ENCODE data around the gene VAV3. TPM values are rescaled to one million over a fixed set of nuclear protein-coding genes. Genes with fewer than 3 reads are reported as not detected.

VAV3 gene
- polyA plus RNA-seq, 1 donor (not counting 4 experiments of a cell fraction or from before 2014, with no cell fraction given) = 19.6 TPM

DNA sequence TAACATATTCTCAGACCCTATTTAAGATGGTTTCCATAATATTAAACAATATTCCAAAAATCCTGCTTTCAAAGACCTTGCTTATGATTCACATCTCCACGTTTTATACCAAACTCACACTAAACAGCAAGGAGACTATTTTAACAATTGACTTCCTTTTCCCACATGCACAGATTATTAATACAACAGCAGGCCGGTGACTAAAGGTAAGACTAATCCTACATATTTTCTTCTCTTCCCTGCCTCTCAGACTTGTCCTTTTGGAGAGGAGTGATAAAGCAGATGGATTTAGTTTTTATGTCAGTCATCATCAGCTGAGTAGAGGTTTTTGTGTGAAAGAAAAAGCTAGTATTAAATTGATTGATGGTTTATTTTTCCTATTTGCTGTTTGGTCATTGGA, 423.6 kb downstream of the VAV3 start:
- Histone ChIP-seq H3K4me2 (ENCODE audit: control insufficient read depth, extremely low read depth, insufficient read depth, low read depth, low read length) (no peak overlapping the region), H3K27me3 (ENCODE audit: control insufficient read depth, extremely low read depth, insufficient read depth, low read length) (no peaks in the 10 kb centered on the region), H3K4me1 (ENCODE audit: control insufficient read depth, extremely low read depth, insufficient read depth, low read length) (peaks cover 16% of the 10 kb centered on the region), H4K20me1 (ENCODE audit: control insufficient read depth, extremely low read depth, insufficient read depth, low read length) (no peaks in the 10 kb centered on the region), H3K9me3 (ENCODE audit: control insufficient read depth, low read depth, low read length) (no peaks in the 10 kb centered on the region), H3K27ac (ENCODE audit: control insufficient read depth, insufficient read depth, low read length) (no peak overlapping the region), H3K9ac (ENCODE audit: control insufficient read depth, extremely low read depth, insufficient read depth, low read length) (no peak overlapping the region), H3K4me3 (ENCODE audit: control insufficient read depth in 2 of 3, extremely low read depth in 1 of 3, insufficient read depth in 2 of 3, low read depth in 1 of 3, low read length in 3 of 3) (no peak overlapping the region), H2AFZ (ENCODE audit: control insufficient read depth, low read length) (no peak overlapping the region), H3K36me3 (ENCODE audit: control insufficient read depth in 2 of 2, extremely low read depth in 1 of 2, insufficient read depth in 2 of 2, low read length in 2 of 2) (no peaks in the 10 kb centered on the region), H3K79me2 (ENCODE audit: control insufficient read depth, insufficient read depth, low read length) (no peaks in the 10 kb centered on the region), H3K9me1 (ENCODE audit: control insufficient read depth, extremely low read depth, insufficient read depth, low read length) (no peaks in the 10 kb centered on the region)
- TF ChIP-seq EZH2 (IDR thresholded peaks at IDR 0.05; ENCODE audit: low read length) = no peak
- TF ChIP-seq, protein P1, sequence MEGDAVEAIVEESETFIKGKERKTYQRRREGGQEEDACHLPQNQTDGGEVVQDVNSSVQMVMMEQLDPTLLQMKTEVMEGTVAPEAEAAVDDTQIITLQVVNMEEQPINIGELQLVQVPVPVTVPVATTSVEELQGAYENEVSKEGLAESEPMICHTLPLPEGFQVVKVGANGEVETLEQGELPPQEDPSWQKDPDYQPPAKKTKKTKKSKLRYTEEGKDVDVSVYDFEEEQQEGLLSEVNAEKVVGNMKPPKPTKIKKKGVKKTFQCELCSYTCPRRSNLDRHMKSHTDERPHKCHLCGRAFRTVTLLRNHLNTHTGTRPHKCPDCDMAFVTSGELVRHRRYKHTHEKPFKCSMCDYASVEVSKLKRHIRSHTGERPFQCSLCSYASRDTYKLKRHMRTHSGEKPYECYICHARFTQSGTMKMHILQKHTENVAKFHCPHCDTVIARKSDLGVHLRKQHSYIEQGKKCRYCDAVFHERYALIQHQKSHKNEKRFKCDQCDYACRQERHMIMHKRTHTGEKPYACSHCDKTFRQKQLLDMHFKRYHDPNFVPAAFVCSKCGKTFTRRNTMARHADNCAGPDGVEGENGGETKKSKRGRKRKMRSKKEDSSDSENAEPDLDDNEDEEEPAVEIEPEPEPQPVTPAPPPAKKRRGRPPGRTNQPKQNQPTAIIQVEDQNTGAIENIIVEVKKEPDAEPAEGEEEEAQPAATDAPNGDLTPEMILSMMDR (optimal IDR thresholded peaks at IDR 0.05 in 1 of 3, IDR thresholded peaks at IDR 0.05 in 1 of 3, conservative IDR thresholded peaks at IDR 0.05 in 1 of 3; ENCODE audit: extremely low read depth in 1 of 3, insufficient read depth in 2 of 3, low read length in 3 of 3) = no peak
- DNase-seq (ENCODE audit: low read depth, low spot score) = no peak
- no peak for FAIRE-seq
- dilution Hi-C loops (cut with MboI; ENCODE audit: extremely low pct_ligation_motif_present, low sequenced_read_pairs) = no loop called here

DNA sequence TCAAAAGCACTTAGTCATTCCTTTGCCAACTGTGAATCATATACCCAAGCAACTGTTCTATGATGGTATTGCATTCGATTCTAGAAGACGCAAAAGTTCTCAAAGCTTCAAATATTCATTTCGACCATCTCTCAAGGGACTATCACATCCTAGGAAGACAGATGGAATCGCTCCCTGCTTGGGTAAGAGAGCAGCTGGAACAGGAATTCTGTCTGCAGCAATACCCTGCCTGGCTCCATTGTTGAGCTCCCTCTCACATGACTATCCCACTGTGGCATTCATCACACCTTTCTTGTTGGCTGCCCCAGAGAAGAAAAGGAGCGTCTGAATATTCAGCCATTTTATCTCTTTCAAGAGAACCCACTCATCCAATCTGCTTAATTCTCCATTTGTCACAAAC, 426.5 kb downstream of the VAV3 start:
- TF ChIP-seq, protein P1 (optimal IDR thresholded peaks at IDR 0.05 in 1 of 3, IDR thresholded peaks at IDR 0.05 in 1 of 3, conservative IDR thresholded peaks at IDR 0.05 in 1 of 3; ENCODE audit: extremely low read depth in 1 of 3, insufficient read depth in 2 of 3, low read length in 3 of 3) = no peak
- no peak for TF ChIP-seq EZH2 (IDR thresholded peaks at IDR 0.05; ENCODE audit: low read length)
- no peaks in the 10 kb centered on the region for H3K9me1 ChIP-seq (ENCODE audit: control insufficient read depth, extremely low read depth, insufficient read depth, low read length)
- no peak overlapping the region for H3K4me2 ChIP-seq (ENCODE audit: control insufficient read depth, extremely low read depth, insufficient read depth, low read depth, low read length)
- no peak for DNase-seq (ENCODE audit: low read depth, low spot score)
- no peak for FAIRE-seq
- no peaks in the 10 kb centered on the region for H3K9me3 ChIP-seq (ENCODE audit: control insufficient read depth, low read depth, low read length)
- no peak overlapping the region for H2AFZ ChIP-seq (ENCODE audit: control insufficient read depth, low read length)
- H3K79me2 ChIP-seq (ENCODE audit: control insufficient read depth, insufficient read depth, low read length) = no peaks in the 10 kb centered on the region
- H3K27ac ChIP-seq (ENCODE audit: control insufficient read depth, insufficient read depth, low read length) = no peak overlapping the region
- no peak overlapping the region for H3K4me3 ChIP-seq (ENCODE audit: control insufficient read depth in 2 of 3, extremely low read depth in 1 of 3, insufficient read depth in 2 of 3, low read depth in 1 of 3, low read length in 3 of 3)
- dilution Hi-C loops (cut with MboI; ENCODE audit: extremely low pct_ligation_motif_present, low sequenced_read_pairs) = no loop called here
- H3K4me1 ChIP-seq (ENCODE audit: control insufficient read depth, extremely low read depth, insufficient read depth, low read length) = peaks cover 32% of the 10 kb centered on the region
- H3K36me3 ChIP-seq (ENCODE audit: control insufficient read depth in 2 of 2, extremely low read depth in 1 of 2, insufficient read depth in 2 of 2, low read length in 2 of 2) = no peaks in the 10 kb centered on the region
- no peak overlapping the region for H3K9ac ChIP-seq (ENCODE audit: control insufficient read depth, extremely low read depth, insufficient read depth, low read length)
- no peaks in the 10 kb centered on the region for H3K27me3 ChIP-seq (ENCODE audit: control insufficient read depth, extremely low read depth, insufficient read depth, low read length)
- H4K20me1 ChIP-seq (ENCODE audit: control insufficient read depth, extremely low read depth, insufficient read depth, low read length) = no peaks in the 10 kb centered on the region
